WERI-Rb-1 (cell line): ENCODE data around the gene COX11.

Experiments used
- DNase-seq: peaks from one replicate; pipeline ENCODE4 v3.0.0-alpha.2; 2020
- H3K27ac ChIP-seq: fragments of 250-450 bp; sonication (Bioruptor Pico); 2 replicates; pipeline ENCODE4 v1.5.1; 2020; ENCODE audit warnings: mild to moderate bottlenecking, moderate library complexity
- H3K27me3 ChIP-seq: fragments of 250-450 bp; sonication (Bioruptor Pico); 2 replicates; pipeline ENCODE4 v1.5.1; 2021; ENCODE audit warnings: mild to moderate bottlenecking, low read depth, moderate library complexity; ENCODE audit not compliant: insufficient read depth, severe bottlenecking
- H3K36me3 ChIP-seq: fragments of 250-450 bp; sonication (Bioruptor Pico); 2 replicates; pipeline ENCODE4 v1.5.1; 2020; ENCODE audit warnings: mild to moderate bottlenecking, moderate library complexity
- H3K4me3 ChIP-seq: 2 replicates; pipeline ENCODE4 v1.5.1; 2011; ENCODE audit warnings: low read depth, mild to moderate bottlenecking, control low read depth, low read length
- H3K9me3 ChIP-seq: fragments of 250-450 bp; sonication (Bioruptor Pico); 2 replicates; pipeline ENCODE4 v1.5.1; 2021; ENCODE audit warnings: mild to moderate bottlenecking, moderate library complexity; ENCODE audit not compliant: severe bottlenecking
- TF ChIP-seq, protein P1 (sequence below): IDR thresholded peaks from 2 replicates; pipeline ENCODE4 v1.5.1; 2011; ENCODE audit warnings: low read depth, mild to moderate bottlenecking, control low read depth, inconsistent platforms, low read length

COX11 gene

DNA sequence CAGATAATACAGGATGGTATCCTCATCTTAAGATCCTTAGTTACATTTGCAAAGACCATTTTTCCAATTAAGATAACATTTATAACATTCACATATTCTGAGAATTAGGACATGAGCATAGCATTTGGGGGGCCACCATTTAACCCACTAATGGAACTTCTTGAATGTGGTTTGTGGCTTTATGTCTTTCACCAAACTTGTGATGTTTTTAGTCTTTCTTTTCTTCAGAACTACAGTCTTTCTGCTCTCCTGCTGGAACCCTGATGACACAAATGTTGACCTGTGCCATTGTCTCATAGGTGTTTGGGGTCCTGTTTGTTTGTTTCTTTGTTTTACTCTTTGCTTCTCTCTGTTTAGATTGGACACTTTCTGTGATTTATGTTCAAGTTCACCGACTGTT, 23.2 kb downstream of the COX11 start:
- TF ChIP-seq, protein P1, sequence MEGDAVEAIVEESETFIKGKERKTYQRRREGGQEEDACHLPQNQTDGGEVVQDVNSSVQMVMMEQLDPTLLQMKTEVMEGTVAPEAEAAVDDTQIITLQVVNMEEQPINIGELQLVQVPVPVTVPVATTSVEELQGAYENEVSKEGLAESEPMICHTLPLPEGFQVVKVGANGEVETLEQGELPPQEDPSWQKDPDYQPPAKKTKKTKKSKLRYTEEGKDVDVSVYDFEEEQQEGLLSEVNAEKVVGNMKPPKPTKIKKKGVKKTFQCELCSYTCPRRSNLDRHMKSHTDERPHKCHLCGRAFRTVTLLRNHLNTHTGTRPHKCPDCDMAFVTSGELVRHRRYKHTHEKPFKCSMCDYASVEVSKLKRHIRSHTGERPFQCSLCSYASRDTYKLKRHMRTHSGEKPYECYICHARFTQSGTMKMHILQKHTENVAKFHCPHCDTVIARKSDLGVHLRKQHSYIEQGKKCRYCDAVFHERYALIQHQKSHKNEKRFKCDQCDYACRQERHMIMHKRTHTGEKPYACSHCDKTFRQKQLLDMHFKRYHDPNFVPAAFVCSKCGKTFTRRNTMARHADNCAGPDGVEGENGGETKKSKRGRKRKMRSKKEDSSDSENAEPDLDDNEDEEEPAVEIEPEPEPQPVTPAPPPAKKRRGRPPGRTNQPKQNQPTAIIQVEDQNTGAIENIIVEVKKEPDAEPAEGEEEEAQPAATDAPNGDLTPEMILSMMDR = no peak
- no peak overlapping the region for H3K27ac ChIP-seq
- no peaks in the 10 kb centered on the region for H3K27me3 ChIP-seq
- H3K9me3 ChIP-seq = no peaks in the 10 kb centered on the region
- peaks cover 5% of the 10 kb centered on the region for H3K36me3 ChIP-seq
- DNase-seq = no peak
- H3K4me3 ChIP-seq = no peak overlapping the region

DNA sequence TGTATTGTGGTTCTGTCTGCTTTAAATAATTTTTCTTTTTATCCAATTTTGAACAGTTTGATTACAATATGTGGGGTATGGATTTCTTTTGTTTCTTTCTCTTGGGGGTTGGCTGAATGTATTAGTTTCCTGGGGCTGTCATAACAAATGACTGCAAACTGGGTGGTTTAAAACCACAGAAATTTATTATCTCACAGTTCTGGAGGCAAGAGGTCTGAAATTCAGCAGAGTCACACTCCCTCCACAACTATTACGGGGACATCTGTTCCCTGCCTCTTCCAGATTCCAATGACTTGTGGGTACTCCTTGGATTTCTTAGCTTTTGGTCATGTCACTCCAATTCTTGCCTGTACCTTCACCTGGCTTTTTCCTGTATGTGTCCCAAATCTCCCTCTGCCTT, 23.7 kb downstream of the COX11 start:
- no peak for DNase-seq
- H3K4me3 ChIP-seq = no peak overlapping the region
- H3K9me3 ChIP-seq = no peaks in the 10 kb centered on the region
- H3K27ac ChIP-seq = no peak overlapping the region
- TF ChIP-seq, protein P1 = no peak
- no peaks in the 10 kb centered on the region for H3K27me3 ChIP-seq
- H3K36me3 ChIP-seq = peaks cover 5% of the 10 kb centered on the region

DNA sequence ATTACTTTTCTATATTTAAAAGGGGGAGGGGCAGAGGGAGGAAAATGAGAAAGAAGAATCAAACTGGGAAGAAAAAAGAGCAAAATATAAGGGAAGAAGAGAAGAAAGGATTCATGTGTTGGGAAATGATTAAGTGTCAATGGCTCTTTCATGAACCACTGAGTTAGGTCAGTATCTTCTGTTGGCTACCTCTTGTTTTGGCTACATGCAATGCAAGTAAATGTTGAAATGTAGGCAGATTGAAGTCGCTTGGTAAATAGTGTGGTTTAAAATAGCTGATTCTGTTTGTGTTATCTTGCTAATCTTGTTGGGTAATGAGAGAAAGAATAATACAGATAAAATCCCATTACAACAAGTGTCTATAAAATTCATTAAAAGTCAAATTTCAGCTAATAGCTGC, 27.2 kb downstream of the COX11 start:
- Histone ChIP-seq H3K27me3 (no peaks in the 10 kb centered on the region), H3K36me3 (no peaks in the 10 kb centered on the region)
- TF ChIP-seq, protein P1 = no peak

DNA sequence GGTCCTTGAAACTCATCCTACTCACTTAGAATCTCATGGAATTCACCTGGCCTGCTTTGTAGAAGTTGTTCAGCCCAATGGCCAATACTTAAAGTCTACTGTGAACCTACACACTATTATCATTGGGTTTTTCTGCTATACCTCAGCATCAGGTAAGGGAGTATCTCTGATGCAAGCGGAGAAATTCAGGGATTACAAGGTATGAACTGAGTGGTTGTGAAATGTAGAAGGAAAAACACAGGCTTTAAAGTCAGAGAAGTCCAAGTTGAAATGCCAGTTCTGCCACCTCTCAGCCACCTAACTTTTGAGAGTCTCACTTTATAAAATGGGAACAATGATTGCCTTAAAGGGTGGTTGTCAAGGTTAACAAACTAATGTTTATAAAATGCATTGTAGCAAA, 31.0 kb downstream of the COX11 start:
- Histone ChIP-seq H3K27ac (no peak overlapping the region), H3K4me3 (no peak overlapping the region), H3K27me3 (no peaks in the 10 kb centered on the region), H3K9me3 (no peaks in the 10 kb centered on the region), H3K36me3 (no peaks in the 10 kb centered on the region)
- TF ChIP-seq, protein P1 = no peak
- DNase-seq = no peak

More for the DNA sequence above, 27.2 kb downstream of the COX11 start:
- Histone ChIP-seq H3K27ac (no peak overlapping the region), H3K9me3 (no peaks in the 10 kb centered on the region), H3K4me3 (no peak overlapping the region)
- no peak for DNase-seq

DNA sequence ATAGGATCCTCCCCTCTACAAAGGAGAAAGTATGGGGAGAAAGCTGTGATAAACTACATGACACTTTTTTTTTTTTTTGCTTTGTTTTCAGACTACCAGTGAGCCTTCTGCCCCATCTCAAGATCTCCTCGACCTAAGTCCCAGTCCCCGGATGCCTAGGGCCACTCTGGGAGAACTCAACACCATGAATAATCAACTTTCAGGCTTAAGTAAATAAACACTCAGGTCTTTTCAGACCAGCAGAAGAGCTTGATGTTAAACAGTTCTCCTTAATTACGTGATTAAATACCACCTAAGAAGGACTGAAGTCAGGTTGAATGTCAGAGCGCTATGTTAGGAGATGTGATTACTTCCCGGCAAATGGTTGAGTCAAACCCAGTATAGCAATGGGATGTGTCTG, 31.4 kb downstream of the COX11 start:
- Histone ChIP-seq H3K27me3 (no peaks in the 10 kb centered on the region), H3K36me3 (no peaks in the 10 kb centered on the region), H3K9me3 (no peaks in the 10 kb centered on the region), H3K4me3 (no peak overlapping the region), H3K27ac (no peak overlapping the region)
- TF ChIP-seq, protein P1 = no peak
- DNase-seq = no peak

DNA sequence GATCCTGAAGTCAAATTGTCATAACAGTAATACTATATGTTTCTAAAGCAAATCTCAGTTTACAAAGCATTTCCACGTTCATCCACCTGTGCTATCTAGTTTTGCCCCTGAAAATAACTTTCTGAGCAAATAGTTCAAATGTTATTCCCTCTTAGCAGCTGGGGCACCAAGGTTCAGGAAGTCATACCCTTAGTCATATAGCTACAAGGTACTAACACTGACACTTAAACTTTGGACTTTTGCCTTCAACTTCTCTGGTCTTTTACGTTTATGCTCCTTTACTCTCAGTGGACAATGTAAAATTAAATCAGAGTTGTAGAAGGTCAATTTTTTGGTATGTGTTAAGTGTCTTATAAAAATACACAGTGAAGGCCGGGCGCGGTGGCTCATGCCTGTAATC, 33.0 kb downstream of the COX11 start:
- no peak for DNase-seq
- Histone ChIP-seq H3K9me3 (no peaks in the 10 kb centered on the region), H3K27me3 (no peaks in the 10 kb centered on the region), H3K36me3 (no peaks in the 10 kb centered on the region), H3K4me3 (no peak overlapping the region), H3K27ac (no peak overlapping the region)
- TF ChIP-seq, protein P1 = no peak
